Muscle layer of colon (tissue), 2 donors: ENCODE measurements around the gene CD52.

Experiments used
- H3K27ac ChIP-seq: one replicate; pipeline ENCODE4 v1.7.0; 2013; ENCODE audit warnings: low read depth, mild to moderate bottlenecking, low read length, moderate library complexity
- H3K27me3 ChIP-seq, 2 donors: one replicate each; pipeline ENCODE4 v1.7.0; 2013; ENCODE audit warnings: low read length in 2 of 2, mild to moderate bottlenecking in 2 of 2; ENCODE audit not compliant: insufficient read depth in 2 of 2, control insufficient read depth in 1 of 2
- H3K36me3 ChIP-seq: one replicate; pipeline ENCODE4 v1.7.0; 2013; ENCODE audit warnings: mild to moderate bottlenecking, low read length; ENCODE audit not compliant: insufficient read depth
- H3K4me1 ChIP-seq: one replicate; pipeline ENCODE4 v1.7.0; 2013; ENCODE audit warnings: mild to moderate bottlenecking, low read length; ENCODE audit not compliant: insufficient read depth
- H3K4me3 ChIP-seq, 2 donors: one replicate each; pipeline ENCODE4 v1.7.0; 2013; ENCODE audit warnings: low read length in 2 of 2, low read depth in 1 of 2, mild to moderate bottlenecking in 1 of 2, moderate library complexity in 1 of 2
- H3K9ac ChIP-seq: one replicate; pipeline ENCODE4 v1.7.0; 2013; ENCODE audit warnings: low read length
- H3K9me3 ChIP-seq: one replicate; pipeline ENCODE4 v1.7.0; 2013; ENCODE audit warnings: mild to moderate bottlenecking, low read length
- donor health status: abdominal sarcoma.
- donor health status: Adenocarcinoma of cecum.

Gene CD52

GRCh38 chr1:26279456-26280332, 38.1 kb upstream of the CD52 start, which contains the start of gene SH3BGRL3:
TSS of gene SH3BGRL3 (plus strand) at chr1:26280086. CDS start at chr1:26280156, 70 bp downstream.
- no peaks in the 10 kb centered on the region for H3K27me3 ChIP-seq
- peak within 1 kb of the TSS; percentile 62 to 80 for H3K4me3 ChIP-seq
- H3K27ac ChIP-seq, result peak within 1 kb of the TSS; percentile 85
- peaks cover 6% of the 10 kb centered on the region for H3K36me3 ChIP-seq
- peaks cover 62% of the 10 kb centered on the region for H3K4me1 ChIP-seq
- H3K9ac ChIP-seq, result peak within 1 kb of the TSS; percentile 58
- no peaks in the 10 kb centered on the region for H3K9me3 ChIP-seq

GRCh38 chr1:26280333-26281042, 37.3 kb upstream of the CD52 start:
- no peak overlapping the region for H3K9ac ChIP-seq
- no peaks in the 10 kb centered on the region for H3K27me3 ChIP-seq
- peaks cover 62% of the 10 kb centered on the region for H3K4me1 ChIP-seq
- peaks cover 6% of the 10 kb centered on the region for H3K36me3 ChIP-seq
- H3K9me3 ChIP-seq, result no peaks in the 10 kb centered on the region
- peak overlapping the region; percentile 85 for H3K27ac ChIP-seq
- H3K4me3 ChIP-seq, result peak overlapping the region; percentile 62 to 80

GRCh38 chr1:26281091-26281958, 36.4 kb upstream of the CD52 start:
- no peak overlapping the region for H3K9ac ChIP-seq
- H3K4me3 ChIP-seq, result peak overlapping the region in 1 of 2 donors; percentile 80
- H3K27ac ChIP-seq, result no peak overlapping the region
- peaks cover 6% of the 10 kb centered on the region for H3K36me3 ChIP-seq
- no peaks in the 10 kb centered on the region for H3K9me3 ChIP-seq
- H3K27me3 ChIP-seq, result no peaks in the 10 kb centered on the region
- H3K4me1 ChIP-seq, result peaks cover 60% of the 10 kb centered on the region

DNA sequence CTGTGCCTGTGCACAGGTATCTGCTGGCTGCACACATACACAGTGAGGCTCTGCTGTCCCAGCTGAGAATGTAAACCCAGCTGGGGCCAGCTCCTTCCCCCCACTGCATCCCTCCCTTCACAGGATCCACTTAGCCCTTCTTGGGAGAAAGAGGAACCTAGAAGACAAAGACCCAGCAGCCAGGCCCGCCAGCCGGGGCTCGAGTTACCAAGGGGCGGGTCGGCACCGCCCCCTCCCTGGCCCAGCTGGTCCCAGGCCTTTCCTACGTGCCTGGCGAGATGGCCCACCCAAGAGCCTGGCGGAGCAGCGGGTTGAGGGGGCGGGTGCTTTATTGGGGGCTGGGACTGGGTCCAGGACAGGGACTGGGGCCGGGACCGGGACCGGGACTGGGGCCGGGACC, 35.8 kb upstream of the CD52 start:
- Histone ChIP-seq H3K27me3 (no peaks in the 10 kb centered on the region), H3K9me3 (no peaks in the 10 kb centered on the region), H3K9ac (no peak overlapping the region), H3K4me1 (peaks cover 57% of the 10 kb centered on the region), H3K36me3 (peaks cover 4% of the 10 kb centered on the region), H3K27ac (no peak overlapping the region), H3K4me3 (no peak overlapping the region)

GRCh38 chr1:26282401-26282918, 35.3 kb upstream of the CD52 start:
- Histone ChIP-seq H3K4me3 (no peak overlapping the region), H3K4me1 (peaks cover 56% of the 10 kb centered on the region), H3K36me3 (no peaks in the 10 kb centered on the region), H3K9me3 (no peaks in the 10 kb centered on the region), H3K9ac (no peak overlapping the region), H3K27me3 (no peaks in the 10 kb centered on the region), H3K27ac (no peak overlapping the region)

GRCh38 chr1:26283279-26283853, 34.4 kb upstream of the CD52 start:
- H3K27me3 ChIP-seq, result no peaks in the 10 kb centered on the region
- H3K27ac ChIP-seq, result no peak overlapping the region
- H3K4me1 ChIP-seq, result peaks cover 55% of the 10 kb centered on the region
- no peak overlapping the region for H3K4me3 ChIP-seq
- H3K9me3 ChIP-seq, result no peaks in the 10 kb centered on the region
- no peak overlapping the region for H3K9ac ChIP-seq
- no peaks in the 10 kb centered on the region for H3K36me3 ChIP-seq

GRCh38 chr1:26283871-26284596, 33.7 kb upstream of the CD52 start:
- Histone ChIP-seq H3K9ac (no peak overlapping the region), H3K27ac (no peak overlapping the region), H3K4me1 (peaks cover 51% of the 10 kb centered on the region), H3K36me3 (no peaks in the 10 kb centered on the region), H3K9me3 (no peaks in the 10 kb centered on the region), H3K4me3 (no peak overlapping the region), H3K27me3 (no peaks in the 10 kb centered on the region)

GRCh38 chr1:26284597-26285347, 33.0 kb upstream of the CD52 start:
- H3K9me3 ChIP-seq, result no peaks in the 10 kb centered on the region
- H3K36me3 ChIP-seq, result no peaks in the 10 kb centered on the region
- no peak overlapping the region for H3K4me3 ChIP-seq
- no peaks in the 10 kb centered on the region for H3K27me3 ChIP-seq
- H3K4me1 ChIP-seq, result peaks cover 46% of the 10 kb centered on the region
- no peak overlapping the region for H3K9ac ChIP-seq
- no peak overlapping the region for H3K27ac ChIP-seq

GRCh38 chr1:26285366-26286063, 32.2 kb upstream of the CD52 start:
- H3K4me1 ChIP-seq, result peaks cover 45% of the 10 kb centered on the region
- no peak overlapping the region for H3K4me3 ChIP-seq
- H3K27me3 ChIP-seq, result no peaks in the 10 kb centered on the region
- H3K9ac ChIP-seq, result no peak overlapping the region
- no peak overlapping the region for H3K27ac ChIP-seq
- no peaks in the 10 kb centered on the region for H3K36me3 ChIP-seq
- H3K9me3 ChIP-seq, result no peaks in the 10 kb centered on the region
